A549 (cell line): ENCODE results near the gene SUPT5H. TPM values are rescaled to one million over a fixed set of nuclear protein-coding genes. Genes with fewer than 3 reads are reported as not detected.

ENCODE experiments used
- ATAC-seq, 2 experiments: fragments of 200-7000 bp in 1 of 2; fragments of >200 bp in 1 of 2; cut with Nextera tagmentation in 1 of 2; cut with Tn5 transposase in 1 of 2; 3 replicates each; pipeline versions ENCODE4 v1.8.0 to v1.9.1; 2018 to 2020; ENCODE audit warnings: mild to moderate bottlenecking in 1 of 2, moderate library complexity in 1 of 2
- CTCF ChIA-PET: fragments of 300-600 bp; sonication (Branson Sonifier 250); formaldehyde crosslinking; extraction: SDS; loops from one replicate; lab custom pipeline; 2021; ENCODE audit warnings: antibody characterized with exemption, inconsistent platforms; lab: Yijun Ruan, JAX
- POLR2A ChIA-PET: fragments of 350-600 bp; formaldehyde crosslinking; extraction: SDS; loops from one replicate; lab custom pipeline; 2021; ENCODE audit warnings: antibody characterized with exemption, inconsistent platforms; lab: Yijun Ruan, JAX
- DNase-seq, 2 experiments: peaks; one replicate each; pipeline versions ENCODE4 v3.0.0 to v3.0.0-alpha.2; 2011 to 2016; ENCODE audit warnings: low read depth in 1 of 2, low spot score in 1 of 2
- FAIRE-seq: peaks from 2 replicates; lab custom pipeline; 2011; peaks lifted over from hg19 to GRCh38; lab: Jason Lieb, UNC
- H3K27ac ChIP-seq, 2 experiments: fragments of >200 bp; sonication (Bioruptor Twin); formaldehyde crosslinking; 3 replicates each; pipeline ENCODE4 v1.5.1; 2016 to 2017
- H3K4me1 ChIP-seq: fragments of >200 bp; sonication (Bioruptor Twin); formaldehyde crosslinking; 3 replicates; pipeline ENCODE4 v1.6.1; 2016
- H3K4me2 ChIP-seq: fragments of >200 bp; sonication (Bioruptor Twin); formaldehyde crosslinking; 3 replicates; pipeline ENCODE4 v1.6.1; 2016
- H3K4me3 ChIP-seq: fragments of >200 bp; sonication (Bioruptor Twin); formaldehyde crosslinking; 3 replicates; pipeline ENCODE4 v1.5.1; 2016
- H3K9me3 ChIP-seq: fragments of >200 bp; sonication (Bioruptor Twin); formaldehyde crosslinking; 3 replicates; pipeline ENCODE4 v1.6.1; 2016
- BHLHE40 ChIP-seq: IDR thresholded peaks from 2 replicates; pipeline ENCODE4 v1.6.1; 2012; ENCODE audit warnings: low read depth, low read length, inconsistent platforms
- CHD2 ChIP-seq: fragments of 150-350 bp; IDR thresholded peaks from 2 replicates; pipeline ENCODE4 v1.6.1; 2014; ENCODE audit warnings: low read length; ENCODE audit not compliant: partially characterized antibody
- FOSL2 ChIP-seq, 2 experiments: fragments of 450-650 bp in 1 of 2; fragments of >200 bp in 1 of 2; sonication (Bioruptor Twin) in 1 of 2; formaldehyde crosslinking; IDR thresholded peaks; 2 replicates each; pipeline versions ENCODE4 v1.5.0 to v1.6.1; 2016 to 2020; ENCODE audit warnings: mild to moderate bottlenecking in 1 of 2, moderate library complexity in 1 of 2
- HOXA7 ChIP-seq: fragments of 250-450 bp; sonication (Bioruptor Pico); IDR thresholded peaks from 2 replicates; pipeline ENCODE4 v1.5.0; 2020; ENCODE audit warnings: mild to moderate bottlenecking, moderate library complexity
- MAZ ChIP-seq: fragments of 150-350 bp; IDR thresholded peaks from 2 replicates; pipeline ENCODE4 v1.6.1; 2014; ENCODE audit warnings: antibody characterized with exemption, low read depth, low read length, borderline replicate concordance
- NPAS2 ChIP-seq: fragments of 250-450 bp; sonication (Bioruptor Pico); IDR thresholded peaks from 2 replicates; pipeline ENCODE4 v1.8.0; 2022; ENCODE audit warnings: mild to moderate bottlenecking, moderate library complexity, borderline replicate concordance
- POLR2AphosphoS2 ChIP-seq: conservative IDR thresholded peaks from 2 replicates; pipeline ENCODE4 v1.6.1; 2012; ENCODE audit warnings: low read length, improper control_type of control experiment, inconsistent platforms
- RFX5 ChIP-seq: fragments of 450-650 bp; IDR thresholded peaks from 2 replicates; pipeline ENCODE4 v1.7.1; 2014; ENCODE audit warnings: antibody characterized with exemption, mild to moderate bottlenecking, moderate library complexity
- RNF2 ChIP-seq: fragments of 200-600 bp; sonication (generic); IDR thresholded peaks from 2 replicates; pipeline ENCODE4 v1.6.1; 2016; ENCODE audit warnings: low read depth, mild to moderate bottlenecking, antibody characterized with exemption, moderate library complexity, borderline replicate concordance
- SMC3 ChIP-seq: fragments of >200 bp; sonication (Bioruptor Twin); formaldehyde crosslinking; IDR thresholded peaks from 3 replicates; pipeline ENCODE4 v1.6.1; 2018; ENCODE audit warnings: inconsistent platforms
- TP53 ChIP-seq: fragments of 250-450 bp; sonication (Bioruptor Pico); IDR thresholded peaks from 2 replicates; pipeline ENCODE4 v1.5.0; 2021; ENCODE audit warnings: mild to moderate bottlenecking, moderate library complexity
- ZFP36 ChIP-seq: fragments of 450-650 bp; IDR thresholded peaks from 2 replicates; pipeline ENCODE4 v1.6.1; 2014; ENCODE audit warnings: borderline replicate concordance; ENCODE audit not compliant: partially characterized antibody
- WGBS: methylation state at CpG from one replicate; pipeline ENCODE4 v1.1.6; 2017; ENCODE audit errors: missing lambda C conversion rate; 5-methylcytosine and 5-hydroxymethylcytosine counted together
- polyA plus RNA-seq, 4 experiments: library from polyadenylated mRNA; depleted of rRNA in 3 of 4; stranded (reverse); fragments of >200 nt; fragmentation: RNase III in 1 of 4; extraction: RNeasy Plus Mini Kit Qiagen cat#74134 plus additional on column Dnase treatment in 1 of 4; gene quantifications; 2 replicates in 3 of 4; 3 replicates in 1 of 4; pipeline ENCODE4 v1.2.3, GENCODE V29; 2011 to 2017
- TF ChIP-seq, protein P1 (sequence below): IDR thresholded peaks from 2 replicates; pipeline ENCODE4 v1.6.1; 2012
- TF ChIP-seq, protein P2 (sequence below): IDR thresholded peaks from 2 replicates; pipeline ENCODE4 v1.6.1; 2012; ENCODE audit warnings: low read depth, borderline replicate concordance
- TF ChIP-seq, protein P3 (sequence below): fragments of >200 bp; sonication (Bioruptor Twin); formaldehyde crosslinking; IDR thresholded peaks from 2 replicates; pipeline ENCODE4 v1.6.1; 2016

The SUPT5H gene
- polyA plus RNA-seq, 2 of the 4 experiments (the other 2 are of a cell fraction), result 186 to 222 TPM

GRCh38 chr19:39470724-39471339 lies 25.4 kb downstream of the SUPT5H start:
- POLR2A ChIA-PET, result interaction anchor here (1.6 kb wide), 1 partner anchor 35 kb away, joined by 9 read pairs; the partner anchor contains the start of gene RPS16

DNA sequence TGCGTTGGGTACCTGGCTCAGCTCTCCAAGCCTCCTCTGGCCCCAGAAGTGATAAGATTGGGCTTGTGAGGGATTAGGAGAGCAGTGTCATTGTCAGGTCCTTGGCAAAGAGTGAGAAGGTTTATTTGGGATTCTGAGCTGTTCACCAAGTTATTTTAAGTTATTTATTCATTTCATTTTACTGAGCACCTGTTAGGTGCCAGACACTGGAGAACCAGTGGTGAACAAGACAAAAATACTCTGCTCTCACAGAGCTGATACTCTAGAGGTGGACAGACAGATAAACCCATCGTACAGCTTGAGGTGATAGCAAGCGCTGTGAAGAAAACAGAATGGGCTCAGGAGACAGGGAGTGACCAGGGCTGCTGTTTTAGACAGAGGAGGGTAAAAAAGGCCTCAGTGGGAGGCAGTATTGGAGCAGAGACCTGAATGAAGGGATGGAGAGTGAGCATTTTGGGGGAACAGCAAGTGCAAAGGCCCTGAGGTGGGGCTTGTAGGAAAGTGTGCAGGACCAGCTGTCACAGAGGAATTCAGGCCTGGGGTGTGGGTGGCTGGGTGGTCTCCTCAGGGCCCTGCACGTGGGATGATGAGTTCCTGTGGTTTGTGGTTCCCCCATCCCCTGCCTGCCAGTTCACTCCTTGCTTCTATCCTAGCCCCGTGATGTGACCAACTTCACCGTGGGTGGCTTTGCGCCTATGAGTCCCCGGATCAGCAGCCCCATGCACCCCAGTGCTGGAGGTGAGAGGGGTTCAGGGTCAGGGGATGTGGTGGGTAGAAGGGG lies 26.6 kb downstream of the SUPT5H start:
- no peak for ATAC-seq
- WGBS, result 91% methylated on average over 8 of the region's 8 CpGs
- POLR2A ChIA-PET, result interaction anchor here (1.6 kb wide), 1 partner anchor 36 kb away, joined by 9 read pairs; the partner anchor contains the start of gene RPS16
- no peak for DNase-seq
- Histone ChIP-seq H3K4me2 (no peak overlapping the region), H3K9me3 (no peaks in the 10 kb centered on the region), H3K4me3 (no peak overlapping the region), H3K4me1 (peaks cover 26% of the 10 kb centered on the region)
- no peak for FAIRE-seq
- CTCF ChIA-PET, result interaction anchor here (0.7 to 21.9 kb wide), 13 partner anchors 8 to 200 kb away, joined by 3 to 305 read pairs (median 4); partner anchors contain the start of genes DLL3, EID2, EID2B and SUPT5H
- TF ChIP-seq BHLHE40 (no peak), SMC3 (no peak), POLR2AphosphoS2 (0 out of 2 replicates have a peak, but pooled peaks have one; percentile 36), CHD2 (no peak), NPAS2 (no peak)
- TF ChIP-seq, all 56 proteins: peak for 1
- no peak overlapping the region for H3K27ac ChIP-seq

More at GRCh38 chr19:39470724-39471339, 25.4 kb downstream of the SUPT5H start:
- CTCF ChIA-PET, result interaction anchor here (1.0 to 21.9 kb wide), 13 partner anchors 7 to 202 kb away, joined by 3 to 305 read pairs (median 4); partner anchors contain the start of genes DLL3, EID2, EID2B and SUPT5H
- FAIRE-seq (peak; percentile 63), DNase-seq (no peak), ATAC-seq (no peak)
- H3K27ac ChIP-seq, result no peak overlapping the region
- 69% methylated on average over 7 of the region's 7 CpGs for WGBS
- no peak overlapping the region for H3K4me3 ChIP-seq
- no peak overlapping the region for H3K4me2 ChIP-seq
- no peaks in the 10 kb centered on the region for H3K9me3 ChIP-seq
- TF ChIP-seq RFX5, result no peak
- no peak for TF ChIP-seq FOSL2 (IDR thresholded peaks at IDR 0.05)
- TF ChIP-seq FOSL2 (CRISPR knock-in tag; IDR thresholded peaks at IDR 0.05), result peak; percentile 35; the same call in 1 of the 2 replicates
- no peak for TF ChIP-seq RNF2
- TF ChIP-seq, protein P1, sequence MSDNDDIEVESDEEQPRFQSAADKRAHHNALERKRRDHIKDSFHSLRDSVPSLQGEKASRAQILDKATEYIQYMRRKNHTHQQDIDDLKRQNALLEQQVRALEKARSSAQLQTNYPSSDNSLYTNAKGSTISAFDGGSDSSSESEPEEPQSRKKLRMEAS, result 0 out of 2 replicates have a peak, but pooled peaks have one; percentile 15
- peak; percentile 66 for TF ChIP-seq ZFP36
- H3K4me1 ChIP-seq, result peaks cover 26% of the 10 kb centered on the region

DNA sequence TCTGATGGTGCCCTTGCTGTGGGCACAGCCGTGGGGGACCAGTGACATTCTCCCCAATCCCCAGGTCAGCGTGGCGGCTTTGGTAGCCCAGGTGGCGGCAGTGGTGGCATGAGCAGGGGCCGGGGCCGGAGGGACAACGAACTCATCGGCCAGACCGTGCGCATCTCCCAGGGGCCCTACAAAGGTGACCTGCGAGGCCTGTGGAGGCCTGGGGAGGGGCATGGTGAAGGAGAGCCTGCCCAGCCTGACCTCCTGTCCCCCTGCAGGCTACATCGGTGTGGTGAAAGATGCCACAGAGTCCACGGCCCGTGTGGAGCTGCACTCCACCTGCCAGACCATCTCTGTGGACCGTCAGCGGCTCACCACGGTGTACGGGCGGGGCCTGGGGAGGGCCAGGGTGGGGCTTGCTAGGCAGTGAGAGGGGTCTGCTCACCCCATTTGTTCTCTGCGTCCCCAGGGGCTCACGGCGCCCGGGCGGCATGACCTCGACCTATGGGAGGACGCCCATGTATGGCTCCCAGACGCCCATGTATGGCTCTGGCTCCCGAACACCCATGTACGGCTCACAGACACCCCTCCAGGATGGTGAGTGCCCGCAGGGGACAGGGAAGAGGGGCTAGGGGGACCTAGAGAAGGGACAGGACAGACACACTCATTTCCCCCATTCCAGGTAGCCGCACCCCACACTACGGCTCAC lies 27.5 kb downstream of the SUPT5H start:
- 88% methylated on average over 32 of the region's 32 CpGs for WGBS
- Histone ChIP-seq H3K27ac (no peak overlapping the region), H3K4me1 (peaks cover 26% of the 10 kb centered on the region), H3K4me3 (no peak overlapping the region), H3K9me3 (no peaks in the 10 kb centered on the region), H3K4me2 (no peak overlapping the region)
- CTCF ChIA-PET, result interaction anchor here (1.5 to 21.9 kb wide), 12 partner anchors 9 to 199 kb away, joined by 3 to 305 read pairs (median 44); partner anchors contain the start of genes DLL3, EID2, EID2B and SUPT5H
- DNase-seq, result no peak
- no peak for TF ChIP-seq TP53 (CRISPR knock-in tag)
- no peak for TF ChIP-seq HOXA7 (CRISPR knock-in tag)
- TF ChIP-seq, protein P2, sequence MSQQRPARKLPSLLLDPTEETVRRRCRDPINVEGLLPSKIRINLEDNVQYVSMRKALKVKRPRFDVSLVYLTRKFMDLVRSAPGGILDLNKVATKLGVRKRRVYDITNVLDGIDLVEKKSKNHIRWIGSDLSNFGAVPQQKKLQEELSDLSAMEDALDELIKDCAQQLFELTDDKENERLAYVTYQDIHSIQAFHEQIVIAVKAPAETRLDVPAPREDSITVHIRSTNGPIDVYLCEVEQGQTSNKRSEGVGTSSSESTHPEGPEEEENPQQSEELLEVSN, result no peak
- TF ChIP-seq, protein P3, sequence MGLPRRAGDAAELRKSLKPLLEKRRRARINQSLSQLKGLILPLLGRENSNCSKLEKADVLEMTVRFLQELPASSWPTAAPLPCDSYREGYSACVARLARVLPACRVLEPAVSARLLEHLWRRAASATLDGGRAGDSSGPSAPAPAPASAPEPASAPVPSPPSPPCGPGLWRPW, result no peak
- TF ChIP-seq MAZ, result no peak
- TF ChIP-seq POLR2AphosphoS2, result 0 out of 2 replicates have a peak, but pooled peaks have one; percentile 34
- ATAC-seq, result peak; percentile 7 to 23; a peak in 4 of 6 replicates
- POLR2A ChIA-PET, result no interaction called here
- no peak for FAIRE-seq
